Measurements from ENCODE around the gene P2RY12. TPM values are rescaled to one million over a fixed set of nuclear protein-coding genes. Genes with fewer than 3 reads are reported as not detected.

The P2RY12 gene
- total and polyA plus RNA-seq, 2 donors (not counting 1 experiment from before 2014, with no cell fraction given) = 0.42 to 0.79 TPM

- Histone ChIP-seq H3K27me3 (replicated peaks in 1 of 4; ENCODE audit: control extremely low read depth in 1 of 4, control insufficient read depth in 3 of 4, insufficient read depth in 4 of 4, low read length in 3 of 4) (no peaks in the 10 kb centered on the region), H3K79me2 (ENCODE audit: control insufficient read depth, insufficient read depth, low read length) (no peaks in the 10 kb centered on the region), H3K36me3 (replicated peaks in 1 of 2; ENCODE audit: control extremely low read depth in 1 of 2, control insufficient read depth in 1 of 2, extremely low read depth in 1 of 2, insufficient read depth in 2 of 2, low read length in 1 of 2) (no peaks in the 10 kb centered on the region), H2AFZ (ENCODE audit: insufficient read depth, low read depth, low read length, poor library complexity, severe bottlenecking) (peak overlapping the region; percentile 17), H4K20me1 (ENCODE audit: control insufficient read depth, insufficient read depth, low read length, poor library complexity, severe bottlenecking) (no peaks in the 10 kb centered on the region), H3K4me3 (ENCODE audit: control extremely low read depth in 1 of 5, extremely low read depth in 1 of 5, insufficient read depth in 1 of 5, low read depth in 2 of 5, low read length in 4 of 5) (no peak overlapping the region), H3K4me1 (ENCODE audit: control insufficient read depth in 2 of 2, insufficient read depth in 2 of 2, low read length in 2 of 2) (peaks cover 5 to 11% of the 10 kb centered on the region in 2 donors), H3K27ac (ENCODE audit: low read length in 2 of 2) (no peak overlapping the region), H3K4me2 (replicated peaks; ENCODE audit: low read depth, low read length, poor library complexity, severe bottlenecking) (peak overlapping the region; percentile 26), H3K9ac (ENCODE audit: low read length) (no peak overlapping the region), H3K9me3 (ENCODE audit: control extremely low read depth in 1 of 3, control insufficient read depth in 2 of 3, insufficient read depth in 1 of 3, low read length in 2 of 3) (no peaks in the 10 kb centered on the region)
- CTCF ChIA-PET = interaction anchor here (0.7 to 6.6 kb wide), 8 partner anchors 13 to 114 kb away, joined by 3 to 47 read pairs (median 4); no protein-coding TSS in a partner anchor
- Mint-ChIP-seq H3K27ac (peak overlapping the region; percentile 50), H3K9me3 (ENCODE audit: insufficient read depth) (no peaks in the 10 kb centered on the region), H3K4me1 (peaks cover 22% of the 10 kb centered on the region), H3K27me3 (no peaks in the 10 kb centered on the region), H3K4me3 (no peak overlapping the region)
- no peak for TF ChIP-seq CTCF (IDR thresholded peaks at IDR 0.05)
- no peak for TF ChIP-seq EZH2 (IDR thresholded peaks at IDR 0.05; ENCODE audit: borderline replicate concordance, insufficient read depth, low read depth, low read length, poor library complexity, severe bottlenecking)
- POLR2A ChIA-PET = no interaction called here
- ATAC-seq (ENCODE audit: low read depth) (no peak), DNase-seq (peak; percentile 20)
- 93% methylated on average over 2 of the region's 4 CpGs for WGBS (ENCODE audit: insufficient coverage)
- intact Hi-C loops (cut with micrococcal nuclease) = no loop called here
These were observed 41.2 kb upstream of the P2RY12 start for GRCh38 chr3:151425627-151426340.

- Mint-ChIP-seq H3K9me3 (ENCODE audit: insufficient read depth) (no peaks in the 10 kb centered on the region), H3K4me1 (peaks cover 19% of the 10 kb centered on the region), H3K27ac (no peak overlapping the region), H3K27me3 (no peaks in the 10 kb centered on the region), H3K4me3 (no peak overlapping the region)
- no peak overlapping the region for H3K4me3 ChIP-seq (ENCODE audit: control extremely low read depth in 1 of 5, extremely low read depth in 1 of 5, insufficient read depth in 1 of 5, low read depth in 2 of 5, low read length in 4 of 5)
- no peak for DNase-seq
- no peaks in the 10 kb centered on the region for H3K9me3 ChIP-seq (ENCODE audit: control extremely low read depth in 1 of 3, control insufficient read depth in 2 of 3, insufficient read depth in 1 of 3, low read length in 2 of 3)
- H3K36me3 ChIP-seq (replicated peaks in 1 of 2; ENCODE audit: control extremely low read depth in 1 of 2, control insufficient read depth in 1 of 2, extremely low read depth in 1 of 2, insufficient read depth in 2 of 2, low read length in 1 of 2) = no peaks in the 10 kb centered on the region
- no peak overlapping the region for H3K27ac ChIP-seq (ENCODE audit: low read length in 2 of 2)
- H3K4me1 ChIP-seq (ENCODE audit: control insufficient read depth in 2 of 2, insufficient read depth in 2 of 2, low read length in 2 of 2) = peaks cover 5 to 11% of the 10 kb centered on the region in 2 donors
- POLR2A ChIA-PET = interaction anchor here (0.7 kb wide), 1 partner anchor 14 kb away, joined by 4 read pairs; no protein-coding TSS in a partner anchor
- TF ChIP-seq CTCF (IDR thresholded peaks at IDR 0.05) = no peak
- TF ChIP-seq EZH2 (IDR thresholded peaks at IDR 0.05; ENCODE audit: borderline replicate concordance, insufficient read depth, low read depth, low read length, poor library complexity, severe bottlenecking) = no peak
- no peaks in the 10 kb centered on the region for H3K27me3 ChIP-seq (replicated peaks in 1 of 4; ENCODE audit: control extremely low read depth in 1 of 4, control insufficient read depth in 3 of 4, insufficient read depth in 4 of 4, low read length in 3 of 4)
- intact Hi-C loops (cut with micrococcal nuclease) = no loop called here
- CTCF ChIA-PET = interaction anchor here (0.6 to 1.9 kb wide), 2 partner anchors 17 to 95 kb away, joined by 3 to 6 read pairs; no protein-coding TSS in a partner anchor
- H3K4me2 ChIP-seq (replicated peaks; ENCODE audit: low read depth, low read length, poor library complexity, severe bottlenecking) = no peak overlapping the region
- no peaks in the 10 kb centered on the region for H3K79me2 ChIP-seq (ENCODE audit: control insufficient read depth, insufficient read depth, low read length)
- H3K9ac ChIP-seq (ENCODE audit: low read length) = no peak overlapping the region
- ATAC-seq (ENCODE audit: low read depth) = no peak
- H2AFZ ChIP-seq (ENCODE audit: insufficient read depth, low read depth, low read length, poor library complexity, severe bottlenecking) = no peak overlapping the region
- WGBS (ENCODE audit: insufficient coverage) = 100% methylated on average over 1 of the region's 5 CpGs
- no peaks in the 10 kb centered on the region for H4K20me1 ChIP-seq (ENCODE audit: control insufficient read depth, insufficient read depth, low read length, poor library complexity, severe bottlenecking)
These were observed 38.5 kb upstream of the P2RY12 start for GRCh38 chr3:151423091-151423490.
